Measurements from ENCODE around the gene ADAMTS10.

Gene ADAMTS10

DNA sequence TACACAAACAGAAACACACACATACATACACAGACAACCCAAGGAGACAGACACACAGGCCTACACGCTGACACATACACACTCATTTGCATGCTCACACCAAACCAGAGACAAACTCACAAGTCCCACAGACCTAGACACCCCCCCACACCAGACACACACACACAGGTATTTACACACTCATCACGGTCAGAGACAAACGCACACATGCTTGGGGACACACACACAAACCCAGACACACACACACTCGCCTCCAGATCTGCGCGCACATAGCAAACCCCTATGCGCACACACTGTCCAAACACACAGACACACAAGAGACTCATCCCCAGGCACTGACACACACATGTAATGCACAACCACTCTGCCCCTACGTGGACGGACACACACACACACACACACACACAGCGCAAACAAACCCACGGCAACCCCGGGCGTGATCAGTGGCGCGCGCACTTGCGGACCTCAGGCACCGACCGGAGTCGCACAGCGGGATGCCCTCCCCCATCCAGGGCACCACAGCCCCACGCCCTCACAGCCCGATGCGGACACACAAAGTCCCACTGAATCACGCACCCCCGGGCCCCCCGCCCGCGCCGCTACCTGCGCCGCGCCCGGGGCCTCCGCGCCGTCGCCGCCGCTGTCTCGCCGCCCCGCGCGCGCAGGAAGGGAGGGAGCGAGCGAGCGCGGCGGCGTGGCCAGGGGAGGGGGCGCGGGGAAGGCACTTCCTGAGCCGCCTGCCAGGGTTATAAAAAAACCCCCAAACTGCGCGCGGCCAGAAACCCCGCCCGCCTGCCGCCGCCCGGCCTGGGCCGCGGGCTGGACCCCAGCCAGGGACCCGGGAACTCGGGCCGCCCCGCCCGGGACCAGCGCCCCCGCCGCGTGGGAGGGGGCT is at the start of gene ADAMTS10:
Gene ADAMTS10, minus strand, starts transcription at position 675 of the 895 bp plus-strand sequence. CDS start 5,005 bp downstream, outside the sequence.
- H4K20me1 ChIP-seq (ENCODE audit: insufficient read depth, low read length): no peaks in the 10 kb centered on the region
- no peaks in the 10 kb centered on the region for H3K36me3 ChIP-seq (ENCODE audit: insufficient read depth, low read length)
- H2AFZ ChIP-seq (ENCODE audit: low read depth, low read length): peak within 1 kb of the TSS; percentile 94
- peak within 1 kb of the TSS; percentile 21 to 82; a peak in 3 of 4 replicates for H3K4me3 ChIP-seq (ENCODE audit: low read depth in 1 of 2, low read length in 2 of 2)
- no peak for TF ChIP-seq EZH2 (IDR thresholded peaks at IDR 0.05; ENCODE audit: borderline replicate concordance, low read depth, low read length, severe bottlenecking)
- TF ChIP-seq, protein P1, sequence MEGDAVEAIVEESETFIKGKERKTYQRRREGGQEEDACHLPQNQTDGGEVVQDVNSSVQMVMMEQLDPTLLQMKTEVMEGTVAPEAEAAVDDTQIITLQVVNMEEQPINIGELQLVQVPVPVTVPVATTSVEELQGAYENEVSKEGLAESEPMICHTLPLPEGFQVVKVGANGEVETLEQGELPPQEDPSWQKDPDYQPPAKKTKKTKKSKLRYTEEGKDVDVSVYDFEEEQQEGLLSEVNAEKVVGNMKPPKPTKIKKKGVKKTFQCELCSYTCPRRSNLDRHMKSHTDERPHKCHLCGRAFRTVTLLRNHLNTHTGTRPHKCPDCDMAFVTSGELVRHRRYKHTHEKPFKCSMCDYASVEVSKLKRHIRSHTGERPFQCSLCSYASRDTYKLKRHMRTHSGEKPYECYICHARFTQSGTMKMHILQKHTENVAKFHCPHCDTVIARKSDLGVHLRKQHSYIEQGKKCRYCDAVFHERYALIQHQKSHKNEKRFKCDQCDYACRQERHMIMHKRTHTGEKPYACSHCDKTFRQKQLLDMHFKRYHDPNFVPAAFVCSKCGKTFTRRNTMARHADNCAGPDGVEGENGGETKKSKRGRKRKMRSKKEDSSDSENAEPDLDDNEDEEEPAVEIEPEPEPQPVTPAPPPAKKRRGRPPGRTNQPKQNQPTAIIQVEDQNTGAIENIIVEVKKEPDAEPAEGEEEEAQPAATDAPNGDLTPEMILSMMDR (IDR thresholded peaks at IDR 0.05; ENCODE audit: borderline replicate concordance, extremely low read depth, low read length, poor library complexity, severe bottlenecking): peak; percentile 5
- DNase-seq (peak; percentile 70), ATAC-seq (ENCODE audit: insufficient read depth, low read depth) (peak; percentile 78)
- H3K9me3 ChIP-seq (ENCODE audit: insufficient read depth, low read length, severe bottlenecking): no peaks in the 10 kb centered on the region
- peak within 1 kb of the TSS; percentile 97 for H3K4me2 ChIP-seq (ENCODE audit: insufficient read depth, low read length)
- peak within 1 kb of the TSS; percentile 69 for H3K9ac ChIP-seq (ENCODE audit: low read depth, low read length)
- H3K27me3 ChIP-seq (ENCODE audit: insufficient read depth, low read length, poor library complexity): no peaks in the 10 kb centered on the region
- no peaks in the 10 kb centered on the region for H3K79me2 ChIP-seq (ENCODE audit: insufficient read depth, low read length)
- H3K4me1 ChIP-seq (ENCODE audit: insufficient read depth, low read length): peaks cover 15% of the 10 kb centered on the region
- peak within 1 kb of the TSS; percentile 68 for H3K27ac ChIP-seq (ENCODE audit: low read length)

DNA sequence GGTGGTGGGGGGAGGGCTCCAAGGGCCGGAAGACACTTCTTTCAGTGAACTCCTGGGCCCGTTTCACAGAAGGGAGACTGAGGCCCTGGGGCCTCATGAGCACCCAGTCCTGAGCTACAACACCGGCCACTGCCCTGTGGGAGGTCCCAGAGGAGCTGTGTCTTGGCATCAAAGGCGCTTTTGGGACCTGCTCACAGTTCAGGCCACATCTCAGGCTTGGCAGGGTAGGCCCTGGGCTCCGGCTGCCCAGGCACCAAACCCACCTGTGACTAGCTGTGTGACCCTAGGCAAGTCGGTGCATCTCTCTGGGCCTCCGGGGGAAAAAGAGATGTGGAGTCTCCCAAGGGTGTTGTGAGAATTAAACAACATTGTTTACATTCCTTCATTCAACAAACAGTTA is 49.4 kb upstream of the ADAMTS10 start:
- Histone ChIP-seq H2AFZ (ENCODE audit: low read depth, low read length) (no peak overlapping the region), H3K27ac (ENCODE audit: low read length) (no peak overlapping the region), H3K4me3 (ENCODE audit: low read depth in 1 of 2, low read length in 2 of 2) (no peak overlapping the region), H3K79me2 (ENCODE audit: insufficient read depth, low read length) (no peaks in the 10 kb centered on the region), H3K4me1 (ENCODE audit: insufficient read depth, low read length) (peaks cover 41% of the 10 kb centered on the region), H3K27me3 (ENCODE audit: insufficient read depth, low read length, poor library complexity) (no peaks in the 10 kb centered on the region), H4K20me1 (ENCODE audit: insufficient read depth, low read length) (no peaks in the 10 kb centered on the region), H3K9ac (ENCODE audit: low read depth, low read length) (no peak overlapping the region), H3K4me2 (ENCODE audit: insufficient read depth, low read length) (no peak overlapping the region), H3K9me3 (ENCODE audit: insufficient read depth, low read length, severe bottlenecking) (no peaks in the 10 kb centered on the region), H3K36me3 (ENCODE audit: insufficient read depth, low read length) (no peaks in the 10 kb centered on the region)
- ATAC-seq (ENCODE audit: insufficient read depth, low read depth) (no peak), DNase-seq (no peak)
- TF ChIP-seq, protein P1 (IDR thresholded peaks at IDR 0.05; ENCODE audit: borderline replicate concordance, extremely low read depth, low read length, poor library complexity, severe bottlenecking): no peak
- no peak for TF ChIP-seq EZH2 (IDR thresholded peaks at IDR 0.05; ENCODE audit: borderline replicate concordance, low read depth, low read length, severe bottlenecking)

DNA sequence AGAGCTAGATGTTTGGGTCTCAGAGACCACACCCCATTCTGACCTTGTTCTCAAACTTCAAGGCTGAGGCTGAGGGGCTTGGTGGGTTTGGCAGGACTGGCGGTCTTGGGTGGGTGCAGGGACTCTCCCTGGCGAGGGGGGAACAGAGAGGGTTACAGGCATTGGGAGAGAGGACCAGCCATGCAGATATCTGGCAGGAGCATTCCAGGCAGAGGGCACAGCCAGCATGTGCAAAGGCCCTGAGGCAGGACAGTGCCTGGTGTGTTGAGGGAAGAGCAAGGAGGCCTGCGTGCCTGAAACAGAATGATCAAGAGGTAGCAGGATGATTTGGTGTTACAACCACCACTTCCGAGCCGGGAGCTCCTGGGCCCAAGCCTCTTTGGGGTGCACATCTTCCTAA is 47.4 kb upstream of the ADAMTS10 start:
- Histone ChIP-seq H3K79me2 (ENCODE audit: insufficient read depth, low read length) (no peaks in the 10 kb centered on the region), H4K20me1 (ENCODE audit: insufficient read depth, low read length) (no peaks in the 10 kb centered on the region), H3K27ac (ENCODE audit: low read length) (no peak overlapping the region), H3K4me2 (ENCODE audit: insufficient read depth, low read length) (no peak overlapping the region), H3K27me3 (ENCODE audit: insufficient read depth, low read length, poor library complexity) (no peaks in the 10 kb centered on the region), H3K4me1 (ENCODE audit: insufficient read depth, low read length) (peaks cover 29% of the 10 kb centered on the region), H2AFZ (ENCODE audit: low read depth, low read length) (no peak overlapping the region), H3K9ac (ENCODE audit: low read depth, low read length) (no peak overlapping the region), H3K36me3 (ENCODE audit: insufficient read depth, low read length) (no peaks in the 10 kb centered on the region), H3K4me3 (ENCODE audit: low read depth in 1 of 2, low read length in 2 of 2) (no peak overlapping the region), H3K9me3 (ENCODE audit: insufficient read depth, low read length, severe bottlenecking) (no peaks in the 10 kb centered on the region)
- ATAC-seq (ENCODE audit: insufficient read depth, low read depth): no peak
- TF ChIP-seq, protein P1 (IDR thresholded peaks at IDR 0.05; ENCODE audit: borderline replicate concordance, extremely low read depth, low read length, poor library complexity, severe bottlenecking): no peak
- TF ChIP-seq EZH2 (IDR thresholded peaks at IDR 0.05; ENCODE audit: borderline replicate concordance, low read depth, low read length, severe bottlenecking): no peak
- DNase-seq: no peak

All from DND-41 (cell line).